Osteoblast (primary cell): ENCODE data around the gene RCAN2. TPM values are rescaled to one million over a fixed set of nuclear protein-coding genes. Genes with fewer than 3 reads are reported as not detected.

ENCODE experiments used
- DNase-seq: peaks from one replicate; pipeline ENCODE4 v3.0.0; 2011; ENCODE audit warnings: low spot score, mixed read lengths; ENCODE audit not compliant: insufficient read length; ENCODE audit errors: missing footprints
- H2AFZ ChIP-seq: 2 replicates; pipeline ENCODE4 v1.6.0; 2011; ENCODE audit warnings: mild to moderate bottlenecking, low read length
- H3K27ac ChIP-seq: 2 replicates; pipeline ENCODE4 v1.5.1; 2011; ENCODE audit warnings: mild to moderate bottlenecking, low read depth, low read length, moderate library complexity
- H3K27me3 ChIP-seq: 2 replicates; pipeline ENCODE4 v1.6.0; 2012; ENCODE audit warnings: mild to moderate bottlenecking, control low read depth, inconsistent platforms, low read length, moderate library complexity; ENCODE audit not compliant: insufficient read depth
- H3K36me3 ChIP-seq: 2 replicates; pipeline ENCODE4 v1.5.1; 2011; ENCODE audit warnings: mild to moderate bottlenecking, low read length, control low read depth, moderate library complexity; ENCODE audit not compliant: insufficient read depth
- H3K4me1 ChIP-seq: 2 replicates; pipeline ENCODE4 v1.5.1; 2011; ENCODE audit warnings: mild to moderate bottlenecking, low read length, control low read depth, moderate library complexity; ENCODE audit not compliant: insufficient read depth
- H3K4me2 ChIP-seq: 2 replicates; pipeline ENCODE4 v1.6.0; 2011; ENCODE audit warnings: mild to moderate bottlenecking, low read length; ENCODE audit not compliant: insufficient read depth
- H3K4me3 ChIP-seq: fragments of 200-600 bp; sonication (generic); 3 replicates; pipeline ENCODE4 v1.5.1; 2012; ENCODE audit warnings: mild to moderate bottlenecking, low read length, inconsistent platforms; ENCODE audit not compliant: insufficient read depth
- H3K79me2 ChIP-seq: 2 replicates; pipeline ENCODE4 v1.6.0; 2012; ENCODE audit warnings: mild to moderate bottlenecking, low read length, control low read depth, inconsistent platforms; ENCODE audit not compliant: insufficient read depth
- H3K9me3 ChIP-seq: 2 replicates; pipeline ENCODE4 v1.5.1; 2011; ENCODE audit warnings: low read depth, low read length, control low read depth
- H4K20me1 ChIP-seq: 2 replicates; pipeline ENCODE4 v1.6.0; 2012; ENCODE audit warnings: mild to moderate bottlenecking, low read length, control low read depth; ENCODE audit not compliant: insufficient read depth
- CTCF ChIP-seq: IDR thresholded peaks from 2 replicates; pipeline ENCODE4 v1.5.1; 2011; ENCODE audit warnings: mild to moderate bottlenecking, low read depth, low read length, moderate library complexity; ENCODE audit errors: extremely low read depth
- total RNA-seq: library from RNA; depleted of rRNA; stranded (reverse); fragments of >200 nt; gene quantifications from 2 replicates; pipeline ENCODE4 v1.2.3, GENCODE V29; 2012

The RCAN2 gene
- total RNA-seq, 1 donor, result 14.1 TPM

GRCh38 chr6:46287043-46287442, 204.2 kb downstream of the RCAN2 start:
- H3K27me3 ChIP-seq, result no peaks in the 10 kb centered on the region
- no peak for TF ChIP-seq CTCF
- DNase-seq, result no peak
- H3K27ac ChIP-seq, result no peak overlapping the region
- H3K36me3 ChIP-seq, result no peaks in the 10 kb centered on the region
- no peak overlapping the region for H2AFZ ChIP-seq
- no peaks in the 10 kb centered on the region for H4K20me1 ChIP-seq
- H3K4me1 ChIP-seq, result no peaks in the 10 kb centered on the region
- H3K9me3 ChIP-seq, result no peaks in the 10 kb centered on the region
- no peaks in the 10 kb centered on the region for H3K79me2 ChIP-seq
- no peak overlapping the region for H3K4me2 ChIP-seq
- H3K4me3 ChIP-seq, result no peak overlapping the region

GRCh38 chr6:46284475-46284874, 206.8 kb downstream of the RCAN2 start:
- Histone ChIP-seq H3K27me3 (no peaks in the 10 kb centered on the region), H2AFZ (no peak overlapping the region), H4K20me1 (peaks cover 3% of the 10 kb centered on the region), H3K36me3 (no peaks in the 10 kb centered on the region), H3K9me3 (no peaks in the 10 kb centered on the region), H3K4me2 (no peak overlapping the region), H3K4me1 (no peaks in the 10 kb centered on the region), H3K4me3 (no peak overlapping the region), H3K79me2 (no peaks in the 10 kb centered on the region), H3K27ac (no peak overlapping the region)
- no peak for TF ChIP-seq CTCF
- no peak for DNase-seq

GRCh38 chr6:46281110-46281509, 210.1 kb downstream of the RCAN2 start:
- no peaks in the 10 kb centered on the region for H3K36me3 ChIP-seq
- peaks cover 3% of the 10 kb centered on the region for H4K20me1 ChIP-seq
- no peak overlapping the region for H2AFZ ChIP-seq
- H3K27ac ChIP-seq, result no peak overlapping the region
- no peaks in the 10 kb centered on the region for H3K4me1 ChIP-seq
- no peak overlapping the region for H3K4me3 ChIP-seq
- no peaks in the 10 kb centered on the region for H3K27me3 ChIP-seq
- H3K9me3 ChIP-seq, result no peaks in the 10 kb centered on the region
- no peak for DNase-seq
- H3K79me2 ChIP-seq, result no peaks in the 10 kb centered on the region
- no peak for TF ChIP-seq CTCF
- H3K4me2 ChIP-seq, result no peak overlapping the region

GRCh38 chr6:46279874-46280273, 211.4 kb downstream of the RCAN2 start:
- H3K4me1 ChIP-seq, result no peaks in the 10 kb centered on the region
- H3K4me2 ChIP-seq, result no peak overlapping the region
- H3K9me3 ChIP-seq, result no peaks in the 10 kb centered on the region
- no peak overlapping the region for H3K4me3 ChIP-seq
- no peaks in the 10 kb centered on the region for H3K79me2 ChIP-seq
- no peak overlapping the region for H3K27ac ChIP-seq
- H3K36me3 ChIP-seq, result no peaks in the 10 kb centered on the region
- peaks cover 3% of the 10 kb centered on the region for H4K20me1 ChIP-seq
- H3K27me3 ChIP-seq, result no peaks in the 10 kb centered on the region
- TF ChIP-seq CTCF, result no peak
- H2AFZ ChIP-seq, result no peak overlapping the region
- no peak for DNase-seq
